Kidney capillary endothelial cell (primary cell): ENCODE data around the gene RNF11.
"Not testable (repeated sequence)": the region's sequence is repeated elsewhere in the genome, so short reads cannot be mapped to it uniquely, and the experiment has no call there.

Source experiments
- DNase-seq: peaks from one replicate; pipeline ENCODE4 v3.0.0-alpha.2; 2018; ENCODE audit warnings: low spot score

Gene RNF11

DNA sequence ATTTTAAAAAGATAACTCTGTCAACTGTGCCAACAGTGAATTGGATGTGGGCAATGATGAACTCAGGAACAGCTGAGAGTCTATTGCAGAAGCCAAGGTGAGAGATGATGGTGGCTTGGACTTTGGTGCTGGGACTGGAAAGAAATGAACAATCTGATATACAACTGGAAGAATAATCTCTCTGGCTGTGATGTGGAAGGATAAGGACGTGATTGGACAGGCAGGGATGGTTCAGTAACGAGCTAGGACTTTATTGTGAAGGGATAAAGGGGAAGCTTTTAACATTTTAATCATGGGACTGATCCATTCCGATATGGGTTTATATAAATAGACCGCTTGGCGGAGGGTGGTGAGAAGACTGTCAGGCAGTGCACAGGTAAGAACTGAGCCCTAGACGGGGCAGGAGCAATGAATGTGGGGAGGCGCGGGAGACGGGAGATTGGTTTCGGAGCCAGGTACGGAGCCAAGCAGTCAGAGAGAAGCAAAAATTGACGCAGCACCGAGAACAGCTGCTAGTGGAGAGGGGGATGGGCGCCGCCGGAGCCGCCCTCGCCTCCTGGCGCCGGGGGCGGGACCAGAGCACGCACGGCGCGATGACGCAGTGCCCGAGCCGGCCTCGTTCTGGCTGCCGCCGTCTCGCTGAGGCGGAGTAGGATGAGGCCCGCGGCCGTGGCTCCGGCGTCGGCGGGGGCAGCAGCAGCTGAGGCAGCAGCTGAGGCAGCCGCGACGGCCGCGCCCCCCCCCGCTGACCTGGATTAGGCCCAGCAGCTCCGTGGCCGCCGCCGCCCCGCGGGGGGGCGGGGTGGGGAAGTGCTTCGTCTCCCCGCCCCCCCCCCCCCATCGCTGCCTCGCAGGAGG lies at the start of gene RNF11:
TSS of gene RNF11 (plus strand) at position 601 of the 858 bp plus-strand sequence. CDS start 484 bp downstream, outside the sequence.
- DNase-seq, result peak; percentile 91

- no peak for DNase-seq
Measured at GRCh38 chr1:51188230-51188629, 47.8 kb upstream of the RNF11 start.

DNA sequence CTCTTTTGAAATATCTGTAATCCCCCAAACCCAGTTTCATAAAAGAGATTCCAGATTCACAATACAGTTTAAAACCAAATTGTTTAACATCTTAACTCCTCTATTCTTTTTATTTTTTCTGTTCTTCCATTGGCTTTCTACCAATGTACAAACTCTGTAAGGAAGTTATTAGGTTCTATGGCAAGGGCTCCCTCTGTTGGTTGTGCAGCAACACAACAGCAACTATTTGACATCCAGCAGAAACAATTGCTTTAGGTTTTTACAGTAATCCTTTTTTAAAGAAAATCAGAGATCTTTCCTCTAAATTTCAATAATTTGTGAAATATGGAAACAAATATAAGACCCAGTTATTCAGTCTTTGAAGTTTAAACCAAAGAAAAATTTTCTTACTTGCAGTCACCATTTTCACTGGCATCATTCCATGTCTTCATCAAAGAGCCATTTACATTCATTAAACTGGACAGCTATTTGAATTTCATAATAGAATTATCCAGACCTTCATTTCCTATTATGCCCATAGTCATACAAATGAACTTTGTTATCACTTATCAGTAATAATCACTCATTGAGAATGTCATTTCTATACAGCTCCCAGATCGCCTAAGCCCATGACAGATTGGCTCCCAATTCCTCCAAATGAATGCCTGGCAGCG lies 46.5 kb upstream of the RNF11 start:
- peak; percentile 63 for DNase-seq

- no peak for DNase-seq
Measured at GRCh38 chr1:51190961-51191360, 45.1 kb upstream of the RNF11 start.

DNA sequence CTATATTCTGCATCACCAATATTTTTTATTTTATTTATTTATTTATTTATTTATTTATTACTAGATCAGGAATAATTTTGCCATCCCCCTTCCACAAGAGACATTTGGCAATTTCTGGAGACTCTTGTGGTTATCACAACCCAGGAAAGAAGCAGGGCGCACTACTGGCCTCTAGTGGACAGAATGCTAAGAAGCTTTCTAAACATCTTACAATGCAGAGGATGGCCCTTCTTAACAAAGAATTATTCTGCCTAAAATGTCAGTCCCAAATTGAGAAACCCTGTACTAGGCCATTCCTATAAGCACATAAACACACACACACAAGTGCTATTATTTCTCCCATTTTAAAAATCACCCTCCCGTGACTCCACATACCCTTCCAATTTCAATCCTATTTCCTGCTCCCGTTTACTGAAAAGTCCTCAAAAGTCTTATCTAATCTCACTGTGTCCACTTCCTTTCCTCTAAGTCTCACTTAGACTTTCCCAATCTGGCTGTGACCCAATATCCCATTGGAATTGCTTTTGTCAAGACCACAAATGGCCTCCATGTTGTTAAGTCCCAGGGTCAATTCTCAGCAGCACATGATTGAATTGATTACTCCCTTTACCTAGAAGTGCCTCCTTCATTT lies 43.7 kb upstream of the RNF11 start:
- peak; percentile 59 for DNase-seq

- no peak for DNase-seq
Measured at GRCh38 chr1:51193564-51193963, 42.5 kb upstream of the RNF11 start.

- DNase-seq, result no peak
Measured at GRCh38 chr1:51203121-51203873, 32.8 kb upstream of the RNF11 start.

GRCh38 chr1:51203874-51204245 lies 32.2 kb upstream of the RNF11 start:
- no peak for DNase-seq

- DNase-seq, result no peak
Measured at GRCh38 chr1:51210055-51210454, 26.0 kb upstream of the RNF11 start.

DNA sequence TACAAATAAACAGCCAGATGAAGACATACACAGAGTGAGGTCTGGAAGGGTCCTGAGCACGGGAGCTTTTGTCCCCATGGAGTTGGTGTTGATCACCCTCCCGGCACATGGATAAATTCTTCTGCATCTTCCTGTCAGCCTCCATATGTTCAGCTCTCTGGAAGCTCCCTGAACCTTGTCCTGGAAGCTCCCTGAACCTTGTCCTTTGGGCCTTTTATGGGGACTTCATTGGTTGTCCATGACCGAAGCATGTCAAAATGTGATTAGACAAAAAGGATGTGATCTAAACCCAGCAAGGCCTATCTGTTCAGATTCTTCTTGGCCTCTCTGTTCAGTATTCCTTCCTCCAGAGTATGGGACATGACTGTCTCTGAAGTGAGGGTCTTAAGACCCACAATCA lies 25.4 kb upstream of the RNF11 start:
- no peak for DNase-seq

DNA sequence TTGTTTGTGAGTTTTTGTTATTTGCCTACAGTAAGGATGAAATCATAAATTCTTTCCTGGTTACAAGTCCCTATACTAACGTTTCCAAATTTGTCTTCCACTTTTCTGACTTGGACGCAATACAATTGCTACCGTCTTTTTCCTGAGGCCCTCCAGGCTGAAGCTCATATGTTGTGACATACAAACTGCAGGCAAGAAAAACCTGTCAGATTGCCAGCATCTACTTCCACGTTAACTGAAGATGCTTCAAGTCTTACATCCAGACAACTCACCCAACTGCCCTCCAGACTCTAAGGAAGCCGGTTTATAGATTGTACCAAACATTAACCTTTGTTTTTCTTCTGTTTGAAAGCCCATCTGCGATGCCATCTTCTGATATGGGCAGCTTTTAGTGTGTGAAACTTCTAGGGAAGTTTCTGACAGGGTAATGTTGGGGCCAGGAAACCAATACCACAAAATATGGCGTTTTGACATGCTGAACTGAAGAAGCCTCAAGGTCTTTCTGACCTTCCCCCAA lies 21.4 kb upstream of the RNF11 start:
- DNase-seq, result no peak

GRCh38 chr1:51215169-51215568 lies 20.9 kb upstream of the RNF11 start:
- no peak for DNase-seq

DNA sequence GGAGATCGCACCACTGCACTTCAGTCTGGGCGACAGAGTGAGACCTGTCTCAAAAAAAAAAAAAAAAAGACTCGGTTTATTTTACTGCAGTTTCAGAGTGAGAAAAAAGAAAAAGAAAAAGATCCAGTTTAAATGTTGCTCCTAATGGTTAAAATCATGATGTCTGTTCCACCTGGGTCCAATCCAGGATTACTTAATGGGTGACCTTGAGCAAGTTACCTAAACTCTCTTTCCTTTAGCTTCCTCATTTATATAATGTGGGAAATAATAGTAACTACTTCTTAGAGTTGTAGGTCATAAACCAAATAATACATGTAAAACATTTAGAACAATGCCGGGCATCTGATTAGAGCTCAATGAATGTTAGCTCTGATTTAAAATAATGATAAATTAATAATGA lies 19.4 kb upstream of the RNF11 start:
- DNase-seq, result no peak

DNA sequence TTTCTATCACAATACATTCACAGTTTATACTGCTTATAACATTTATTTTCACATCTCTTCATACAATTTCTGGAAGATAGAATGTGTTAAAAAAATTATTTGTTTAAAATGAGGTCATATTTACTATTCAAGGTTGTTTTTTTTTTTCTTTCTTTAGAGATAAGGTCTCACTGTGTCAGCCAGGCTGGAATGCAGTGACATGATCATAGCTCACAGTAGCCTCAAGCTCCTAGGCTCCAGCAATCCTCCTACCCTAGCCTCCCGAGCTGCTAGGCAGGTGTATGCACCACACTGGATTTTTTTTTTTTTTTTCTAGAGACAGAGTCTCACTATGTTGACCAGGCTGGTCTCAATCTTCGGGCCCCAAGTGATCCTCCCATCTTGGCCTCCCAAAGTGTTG lies 19.0 kb upstream of the RNF11 start:
- no peak for DNase-seq

- DNase-seq, result no peak
Measured at GRCh38 chr1:51218570-51218969, 17.5 kb upstream of the RNF11 start.

DNA sequence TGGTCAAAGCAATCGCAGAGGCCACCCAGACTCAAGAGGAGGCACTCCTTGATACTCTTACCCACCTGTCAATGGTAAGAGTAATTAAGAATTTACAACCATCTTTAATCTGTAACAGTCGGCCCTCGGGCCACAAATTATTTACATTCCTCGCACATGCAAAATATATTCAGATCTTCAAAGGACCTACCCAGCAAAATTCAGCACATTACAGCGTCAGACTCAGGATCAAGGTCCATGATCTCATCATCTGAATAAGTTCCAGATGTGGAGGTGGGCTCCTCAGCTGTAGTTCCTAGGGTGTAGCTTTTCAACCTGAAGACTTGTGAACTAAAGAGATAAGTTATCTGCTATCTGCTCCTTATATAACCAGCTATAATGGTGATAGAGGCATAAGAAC lies 17.1 kb upstream of the RNF11 start:
- no peak for DNase-seq

DNA sequence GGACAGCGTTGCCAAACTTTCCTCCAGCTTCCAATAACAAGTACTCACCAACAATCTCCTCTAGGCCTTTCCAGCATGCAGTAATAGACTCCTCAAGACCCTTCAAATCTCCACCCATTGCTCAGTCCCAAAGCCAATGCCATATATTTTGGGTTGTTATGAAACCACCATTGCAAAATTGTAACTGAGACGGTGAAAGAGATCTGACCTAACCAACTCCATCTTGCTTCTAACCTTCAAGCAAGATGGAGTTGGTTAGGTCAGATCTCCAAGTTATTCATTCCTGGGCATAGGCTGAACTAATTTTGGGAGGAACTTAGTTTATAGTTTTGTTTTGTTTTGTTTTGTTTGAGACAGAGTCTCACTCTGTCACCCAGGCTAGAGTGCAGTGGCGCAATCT lies 14.5 kb upstream of the RNF11 start:
- DNase-seq, result not testable (repeated sequence)

GRCh38 chr1:51222136-51222787 lies 13.8 kb upstream of the RNF11 start:
- DNase-seq, result no peak

DNA sequence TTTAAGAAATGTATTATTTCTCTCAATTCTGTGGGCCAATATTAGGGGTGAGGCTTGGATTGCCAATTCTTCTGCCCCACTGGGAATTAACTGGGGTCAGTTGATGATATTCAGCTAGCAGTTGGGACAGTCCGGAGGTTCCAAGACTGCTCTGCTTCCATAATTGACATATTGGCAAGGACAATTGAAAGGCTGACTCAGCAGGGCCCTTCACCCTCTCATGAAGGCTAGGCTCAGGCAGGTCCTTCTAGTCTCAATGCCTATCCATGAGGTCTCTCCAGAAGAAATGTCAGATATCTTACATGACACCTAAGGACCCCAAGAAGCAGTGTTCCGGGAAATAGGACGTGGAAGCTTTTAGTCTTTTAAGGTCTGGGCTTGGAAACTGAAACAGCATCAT lies 13.3 kb upstream of the RNF11 start:
- no peak for DNase-seq

- no peak for DNase-seq
Measured at GRCh38 chr1:51224255-51224654, 11.8 kb upstream of the RNF11 start.

DNA sequence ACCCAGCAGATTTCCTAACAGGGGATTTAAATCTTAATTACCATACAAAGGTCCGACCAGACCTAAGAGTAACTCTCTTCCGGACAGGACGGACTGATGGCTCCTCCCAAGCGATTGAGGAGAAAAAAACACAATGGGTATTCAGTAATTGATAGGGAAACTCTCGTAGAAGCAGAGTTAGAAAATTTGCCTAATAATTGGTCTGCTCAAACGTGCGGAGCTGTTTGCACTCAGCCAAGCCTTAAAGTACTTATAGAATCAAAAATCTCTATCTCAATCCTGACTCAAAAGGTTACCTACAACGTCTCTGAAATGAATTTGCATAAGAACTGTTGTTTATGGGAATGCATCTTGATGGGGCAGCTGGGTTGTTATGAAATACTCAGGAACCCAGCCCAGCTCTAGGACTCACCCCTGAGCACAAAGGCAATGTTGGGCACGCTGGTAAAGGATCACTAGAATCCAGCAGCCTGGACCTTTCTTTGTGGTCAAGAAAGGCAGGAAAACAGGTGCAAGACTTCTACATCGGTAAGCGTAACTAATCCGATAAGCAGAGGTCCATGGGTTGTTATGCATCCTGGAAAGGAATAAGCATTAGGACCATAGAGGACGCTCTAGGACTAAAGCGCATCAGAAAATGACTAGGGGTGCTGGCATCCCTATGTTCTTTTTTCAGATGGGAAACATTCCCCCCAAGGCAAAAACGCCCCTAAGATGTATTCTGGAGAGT lies 8.7 kb upstream of the RNF11 start:
- DNase-seq, result not testable (repeated sequence)
